HL-60 (cell line): ENCODE data around the gene TAPT1.

Experiments
- DNase-seq, 2 experiments: peaks; one replicate each; pipeline ENCODE4 v3.0.0-alpha.2; 2010 to 2020; ENCODE audit warnings: low read depth in 1 of 2, low spot score in 1 of 2
- H3K27ac ChIP-seq: fragments of 250-450 bp; sonication (Bioruptor Pico); replicated peaks from 2 replicates; pipeline ENCODE4 v1.5.1; 2020; ENCODE audit warnings: mild to moderate bottlenecking, moderate library complexity
- H3K27me3 ChIP-seq: fragments of 250-450 bp; sonication (Bioruptor Pico); 2 replicates; pipeline ENCODE4 v1.5.1; 2021; ENCODE audit warnings: mild to moderate bottlenecking, moderate library complexity; ENCODE audit not compliant: insufficient read depth, poor library complexity, severe bottlenecking
- H3K4me3 ChIP-seq: replicated peaks from 2 replicates; pipeline ENCODE4 v1.5.1; 2011; ENCODE audit warnings: mild to moderate bottlenecking, control low read depth, low read length; ENCODE audit not compliant: insufficient read depth
- CTCF ChIP-seq: IDR thresholded peaks from one replicate; pipeline ENCODE4 v1.5.1; 2011; ENCODE audit warnings: low read length, control low read depth, inconsistent platforms; ENCODE audit not compliant: insufficient read depth
- GABPA ChIP-seq: IDR thresholded peaks from 2 replicates; pipeline ENCODE4 v1.6.1; 2012; ENCODE audit warnings: low read depth
- POLR2AphosphoS5 ChIP-seq: IDR thresholded peaks from 2 replicates; pipeline ENCODE4 v1.6.1; 2012; ENCODE audit warnings: low read depth
- REST ChIP-seq: IDR thresholded peaks from 2 replicates; pipeline ENCODE4 v1.6.1; 2012; ENCODE audit warnings: low read depth; ENCODE audit not compliant: insufficient replicate concordance
- SPI1 ChIP-seq: IDR thresholded peaks from 2 replicates; pipeline ENCODE4 v1.6.1; 2012; ENCODE audit warnings: low read depth, mild to moderate bottlenecking, borderline replicate concordance

Gene TAPT1

GRCh38 chr4:16136311-16136710, 90.0 kb downstream of the TAPT1 start:
- Histone ChIP-seq H3K27me3 (no peaks in the 10 kb centered on the region), H3K4me3 (no peak overlapping the region), H3K27ac (no peak overlapping the region)
- TF ChIP-seq REST (no peak), GABPA (no peak), SPI1 (no peak), POLR2AphosphoS5 (no peak), CTCF (no peak)
- DNase-seq, result no peak

- H3K27me3 ChIP-seq, result no peaks in the 10 kb centered on the region
- no peak for TF ChIP-seq GABPA
- TF ChIP-seq REST, result no peak
- TF ChIP-seq CTCF, result no peak
- no peak for TF ChIP-seq SPI1
- no peak for TF ChIP-seq POLR2AphosphoS5
- H3K27ac ChIP-seq, result no peak overlapping the region
These were observed 92.9 kb downstream of the TAPT1 start for GRCh38 chr4:16133406-16133805.

GRCh38 chr4:16131293-16131692, 95.0 kb downstream of the TAPT1 start:
- DNase-seq, result no peak
- no peaks in the 10 kb centered on the region for H3K27me3 ChIP-seq
- no peak for TF ChIP-seq CTCF
- TF ChIP-seq GABPA, result no peak
- no peak for TF ChIP-seq SPI1
- TF ChIP-seq POLR2AphosphoS5, result no peak
- no peak for TF ChIP-seq REST
- no peak overlapping the region for H3K27ac ChIP-seq
- H3K4me3 ChIP-seq, result no peak overlapping the region

More at GRCh38 chr4:16133406-16133805, 92.9 kb downstream of the TAPT1 start:
- DNase-seq, result no peak
- H3K4me3 ChIP-seq, result no peak overlapping the region
